HEK293T (cell line): Measurements from ENCODE around the gene DOCK9.

ENCODE experiments used
- CTCF ChIA-PET: fragments of 350-600 bp; formaldehyde crosslinking; extraction: SDS; loops from one replicate; lab custom pipeline; 2021; ENCODE audit warnings: antibody characterized with exemption, inconsistent platforms; lab: Yijun Ruan, JAX
- POLR2A ChIA-PET: fragments of 350-600 bp; formaldehyde crosslinking; extraction: SDS; loops from one replicate; lab custom pipeline; 2020; ENCODE audit warnings: antibody characterized with exemption, inconsistent platforms; lab: Yijun Ruan, JAX
- DNase-seq: peaks from one replicate; pipeline ENCODE4 v3.0.0; 2012; ENCODE audit warnings: mixed read lengths; ENCODE audit errors: extremely low spot score
- ARNT ChIP-seq: fragments of 450-650 bp; IDR thresholded peaks from 2 replicates; pipeline ENCODE4 v1.6.1; 2017; ENCODE audit warnings: mild to moderate bottlenecking
- BHLHE40 ChIP-seq: fragments of 450-650 bp; IDR thresholded peaks from 2 replicates; pipeline ENCODE4 v1.6.1; 2016; ENCODE audit warnings: mild to moderate bottlenecking, moderate library complexity, borderline replicate concordance
- CTBP1 ChIP-seq: fragments of 450-650 bp; IDR thresholded peaks from 2 replicates; pipeline ENCODE4 v1.6.1; 2016; ENCODE audit warnings: borderline replicate concordance
- ELF4 ChIP-seq: fragments of 450-650 bp; IDR thresholded peaks from 2 replicates; pipeline ENCODE4 v1.6.1; 2017; ENCODE audit warnings: antibody characterized with exemption
- FOXA1 ChIP-seq: fragments of 450-650 bp; IDR thresholded peaks from 2 replicates; pipeline ENCODE4 v1.6.1; 2016; ENCODE audit warnings: mild to moderate bottlenecking
- FOXK2 ChIP-seq: fragments of 450-650 bp; IDR thresholded peaks from 2 replicates; pipeline ENCODE4 v1.6.1; 2016; ENCODE audit warnings: mild to moderate bottlenecking
- FOXM1 ChIP-seq: fragments of 450-650 bp; IDR thresholded peaks from 2 replicates; pipeline ENCODE4 v1.6.1; 2017; ENCODE audit warnings: mild to moderate bottlenecking, borderline replicate concordance
- HDGF ChIP-seq: fragments of 450-650 bp; IDR thresholded peaks from 2 replicates; pipeline ENCODE4 v1.6.1; 2017; ENCODE audit warnings: antibody characterized with exemption, borderline replicate concordance
- L3MBTL2 ChIP-seq: fragments of 450-650 bp; conservative IDR thresholded peaks from 2 replicates; pipeline ENCODE4 v1.6.1; 2016; ENCODE audit warnings: mild to moderate bottlenecking
- LEF1 ChIP-seq: fragments of 450-650 bp; IDR thresholded peaks from 2 replicates; pipeline ENCODE4 v1.6.1; 2017; ENCODE audit warnings: mild to moderate bottlenecking, borderline replicate concordance
- NFRKB ChIP-seq: fragments of 450-650 bp; IDR thresholded peaks from 2 replicates; pipeline ENCODE4 v1.6.1; 2016; ENCODE audit warnings: mild to moderate bottlenecking, moderate library complexity
- PKNOX1 ChIP-seq: fragments of 450-650 bp; IDR thresholded peaks from 2 replicates; pipeline ENCODE4 v1.6.1; 2016
- SP1 ChIP-seq: fragments of 450-650 bp; IDR thresholded peaks from 2 replicates; pipeline ENCODE4 v1.6.1; 2017
- SUZ12 ChIP-seq: fragments of 450-650 bp; IDR thresholded peaks from 2 replicates; pipeline ENCODE4 v1.6.1; 2016; ENCODE audit warnings: mild to moderate bottlenecking
- TARDBP ChIP-seq: fragments of 450-650 bp; IDR thresholded peaks from 2 replicates; pipeline ENCODE4 v1.6.1; 2016
- ZNF384 ChIP-seq: fragments of 450-650 bp; IDR thresholded peaks from 2 replicates; pipeline ENCODE4 v1.6.1; 2016

Gene DOCK9

GRCh38 chr13:98800078-98800477, 177.8 kb downstream of the DOCK9 start:
- ChIA-PET POLR2A (no interaction called here), CTCF (no interaction called here)
- DNase-seq = no peak
- TF ChIP-seq ELF4 = no peak
- no peak for TF ChIP-seq L3MBTL2
- TF ChIP-seq FOXA1 = no peak
- no peak for TF ChIP-seq SUZ12
- TF ChIP-seq SP1 = no peak
- no peak for TF ChIP-seq ARNT
- no peak for TF ChIP-seq TARDBP
- TF ChIP-seq BHLHE40 = no peak
- no peak for TF ChIP-seq ZNF384
- no peak for TF ChIP-seq FOXM1
- TF ChIP-seq NFRKB = no peak
- TF ChIP-seq PKNOX1 = no peak
- TF ChIP-seq LEF1 = no peak
- TF ChIP-seq FOXK2 = no peak
- no peak for TF ChIP-seq CTBP1
- TF ChIP-seq HDGF = no peak

- CTCF ChIA-PET = no interaction called here
- DNase-seq = no peak
- POLR2A ChIA-PET = no interaction called here
- TF ChIP-seq ZNF384 (no peak), ARNT (no peak), CTBP1 (no peak), HDGF (no peak), SP1 (no peak), FOXK2 (no peak), ELF4 (no peak), FOXA1 (no peak), TARDBP (no peak), FOXM1 (no peak), LEF1 (no peak), NFRKB (no peak), PKNOX1 (no peak), L3MBTL2 (no peak), BHLHE40 (no peak), SUZ12 (no peak)
These were observed 178.8 kb downstream of the DOCK9 start for GRCh38 chr13:98798849-98799645.

GRCh38 chr13:98797456-98797855, 180.4 kb downstream of the DOCK9 start:
- CTCF ChIA-PET = no interaction called here
- POLR2A ChIA-PET = no interaction called here
- no peak for TF ChIP-seq HDGF
- TF ChIP-seq FOXA1 = no peak
- TF ChIP-seq ZNF384 = no peak
- no peak for TF ChIP-seq FOXM1
- TF ChIP-seq ELF4 = no peak
- no peak for TF ChIP-seq SP1
- TF ChIP-seq L3MBTL2 = no peak
- no peak for DNase-seq

GRCh38 chr13:98796798-98797197, 181.1 kb downstream of the DOCK9 start:
- no peak for TF ChIP-seq FOXA1
- TF ChIP-seq FOXM1 = no peak
- TF ChIP-seq HDGF = no peak
- no peak for TF ChIP-seq CTBP1
- TF ChIP-seq PKNOX1 = no peak
- CTCF ChIA-PET = no interaction called here
- POLR2A ChIA-PET = no interaction called here
- no peak for DNase-seq

GRCh38 chr13:98796191-98796590, 181.7 kb downstream of the DOCK9 start:
- ChIA-PET POLR2A (no interaction called here), CTCF (interaction anchor here (0.8 kb wide), 1 partner anchor 44 kb away, joined by 4 read pairs; no protein-coding TSS in a partner anchor)
- TF ChIP-seq HDGF (no peak), ELF4 (no peak), CTBP1 (no peak), FOXK2 (no peak), FOXM1 (no peak), PKNOX1 (no peak), BHLHE40 (no peak), LEF1 (no peak), FOXA1 (no peak), SUZ12 (no peak), ARNT (no peak), L3MBTL2 (no peak), NFRKB (no peak), TARDBP (no peak)
- DNase-seq = no peak
